ENCODE results near the gene IL10RA. TPM values are rescaled to one million over a fixed set of nuclear protein-coding genes. Genes with fewer than 3 reads are reported as not detected.
A peak's percentile ranks its signal among the peaks of the same experiment; 100 is the strongest.

Gene IL10RA
- total and polyA plus RNA-seq, 9 of the 15 experiments (the other 6 are each of a cell fraction or from before 2014, with no cell fraction given): 0.17 to 17.3 (median 2.9) TPM

GRCh38 chr11:117985953-117986887 lies at the start of gene IL10RA (continued):
- TF ChIP-seq ARNT (IDR thresholded peaks at IDR 0.05): 0 out of 4 replicates have a peak, but pooled peaks of 1 of the 2 experiments have one; percentile 20
- no peak for TF ChIP-seq ZNF41 (CRISPR knock-in tag; conservative IDR thresholded peaks at IDR 0.05)
- TF ChIP-seq ZNF77 (CRISPR knock-in tag; IDR thresholded peaks at IDR 0.05): no peak
- TF ChIP-seq FUS (optimal IDR thresholded peaks at IDR 0.05; ENCODE audit: low read depth, low read length): no peak
- TF ChIP-seq TARDBP (IDR thresholded peaks at IDR 0.05): peak; percentile 96
- no peak; the same call in 1 of the 2 replicates for TF ChIP-seq HMGXB4 (CRISPR knock-in tag; IDR thresholded peaks at IDR 0.05)
- TF ChIP-seq SIX5 (IDR thresholded peaks at IDR 0.05; ENCODE audit: borderline replicate concordance in 1 of 2, insufficient read depth in 1 of 2, low read depth in 1 of 2, low read length in 2 of 2): no peak
- TF ChIP-seq ZNF830 (CRISPR knock-in tag; IDR thresholded peaks at IDR 0.05): no peak
- no peak; the same call in 1 of the 2 replicates for TF ChIP-seq ZNF668 (CRISPR knock-in tag; IDR thresholded peaks at IDR 0.05)
- peak; percentile 93 for TF ChIP-seq CREM (IDR thresholded peaks at IDR 0.05; ENCODE audit: low read depth)
- TF ChIP-seq FOXO4 (CRISPR knock-in tag; IDR thresholded peaks at IDR 0.05): no peak
- no peak for TF ChIP-seq ZNF586 (CRISPR knock-in tag; conservative IDR thresholded peaks at IDR 0.05)
- peak in 1 of 2 experiments; percentile 93; a peak in 2 of 4 replicates for TF ChIP-seq FOXA3 (CRISPR knock-in tag; conservative IDR thresholded peaks at IDR 0.05 in 1 of 2, IDR thresholded peaks at IDR 0.05 in 1 of 2)
- no peak for TF ChIP-seq HNRNPK (IDR thresholded peaks at IDR 0.05; ENCODE audit: low read depth, low read length, poor library complexity, severe bottlenecking)
- 0 out of 2 replicates have a peak, but pooled peaks have one; percentile 21 for TF ChIP-seq TCF3 (CRISPR knock-in tag; IDR thresholded peaks at IDR 0.05)
- TF ChIP-seq MYNN (IDR thresholded peaks at IDR 0.05): no peak
- no peak for TF ChIP-seq MYNN (CRISPR knock-in tag; IDR thresholded peaks at IDR 0.05)
